GM10266 (cell line): ENCODE results near the gene CMBL.

Experiments
- DNase-seq: peaks from one replicate; pipeline ENCODE4 v3.0.0; 2012; ENCODE audit errors: extremely low spot score
- CTCF ChIP-seq: IDR thresholded peaks from 2 replicates; pipeline ENCODE4 v1.5.1; 2012; ENCODE audit warnings: mild to moderate bottlenecking, low read depth; ENCODE audit not compliant: control insufficient read depth, insufficient read depth; ENCODE audit errors: missing control alignments

CMBL gene

GRCh38 chr5:10261065-10261464 is 46.6 kb downstream of the CMBL start:
- TF ChIP-seq CTCF, result no peak
- DNase-seq, result no peak

GRCh38 chr5:10259899-10260298 is 47.8 kb downstream of the CMBL start:
- no peak for TF ChIP-seq CTCF

DNA sequence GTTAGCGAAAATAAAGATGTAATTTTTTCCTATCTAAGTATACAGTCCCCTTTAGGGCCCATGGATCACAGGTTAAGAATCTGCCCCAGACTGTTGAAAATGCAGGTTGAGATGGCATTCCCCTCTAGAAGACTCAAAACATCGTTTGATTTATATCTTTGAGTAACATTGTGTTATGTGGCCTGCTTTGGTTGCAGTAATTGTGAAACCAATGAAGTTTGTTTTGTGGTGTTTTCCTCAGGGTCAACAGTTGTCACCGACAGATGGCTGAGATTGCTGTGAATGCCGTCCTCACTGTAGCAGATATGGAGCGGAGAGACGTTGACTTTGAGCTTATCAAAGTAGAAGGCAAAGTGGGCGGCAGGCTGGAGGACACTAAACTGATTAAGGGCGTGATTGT is 49.8 kb downstream of the CMBL start:
- TF ChIP-seq CTCF, result no peak
- DNase-seq, result no peak

More at GRCh38 chr5:10259899-10260298, 47.8 kb downstream of the CMBL start:
- DNase-seq, result no peak

DNA sequence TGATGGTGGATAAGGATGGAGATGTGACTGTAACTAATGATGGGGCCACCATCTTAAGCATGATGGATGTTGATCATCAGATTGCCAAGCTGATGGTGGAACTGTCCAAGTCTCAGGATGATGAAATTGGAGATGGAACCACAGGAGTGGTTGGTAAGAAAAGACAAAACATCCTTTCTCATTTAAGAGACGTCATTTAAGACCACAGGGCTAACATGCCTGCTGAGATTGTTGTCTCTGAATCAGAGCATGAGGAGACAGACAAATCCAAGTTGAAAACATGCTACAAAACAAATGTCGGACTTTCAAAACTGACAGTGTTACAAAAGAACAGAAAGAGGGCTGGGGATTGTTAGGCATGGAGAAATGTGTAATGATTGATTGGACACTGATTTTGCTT is 53.0 kb downstream of the CMBL start:
- DNase-seq, result no peak
- TF ChIP-seq CTCF, result no peak

GRCh38 chr5:10253390-10253789 is 54.3 kb downstream of the CMBL start:
- DNase-seq, result no peak
- no peak for TF ChIP-seq CTCF

- no peak for TF ChIP-seq CTCF
- DNase-seq, result no peak
These were observed 56.3 kb downstream of the CMBL start for GRCh38 chr5:10251405-10251804.

DNA sequence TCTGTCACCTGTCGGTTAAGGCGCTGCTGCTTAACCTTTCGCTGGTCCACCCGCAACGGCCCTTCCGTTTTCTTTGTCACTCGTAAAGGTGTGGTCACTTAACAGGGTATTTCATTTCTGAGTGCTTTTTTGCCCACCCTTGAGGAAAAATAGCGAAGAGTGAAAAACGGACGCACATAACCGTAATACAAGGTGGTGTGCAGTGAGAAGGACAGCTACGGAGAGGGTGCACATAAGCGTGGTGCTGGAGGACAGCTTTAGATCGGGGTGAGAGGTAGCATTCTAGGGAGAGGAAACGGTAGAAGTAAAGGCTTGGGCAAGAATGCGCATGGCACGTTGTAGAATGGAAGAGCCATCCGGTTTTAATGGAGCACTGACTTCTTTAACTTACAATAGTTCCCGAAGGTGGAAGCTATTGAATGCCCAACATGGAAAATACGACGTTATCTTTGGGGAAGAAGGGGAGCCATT is 56.9 kb downstream of the CMBL start:
- no peak for TF ChIP-seq CTCF
- peak; percentile 21 for DNase-seq
